Caki2 (cell line): Measurements from ENCODE around the gene ECSIT. TPM values are rescaled to one million over a fixed set of nuclear protein-coding genes. Genes with fewer than 3 reads are reported as not detected.

ENCODE experiments used
- DNase-seq: peaks from one replicate; pipeline ENCODE4 v3.0.0-alpha.2; 2015; ENCODE audit warnings: low read depth
- in situ Hi-C: cut with HindIII; loops from 2 replicates; pipeline ENCODE4 v1.10.0; 2016; ENCODE audit warnings: low sequenced_read_pairs, low pct_unique_long_range_greater_than_20kb, mixed read lengths
- total RNA-seq: library from RNA; depleted of rRNA; stranded (reverse); fragments of >200 nt; shearing (Covaris generic); gene quantifications from 2 replicates; pipeline ENCODE4 v1.2.3, GENCODE V29; 2014; ENCODE audit warnings: low replicate concordance

ECSIT gene
- total RNA-seq, 1 experiment from 2014 or later: 106 TPM

DNA sequence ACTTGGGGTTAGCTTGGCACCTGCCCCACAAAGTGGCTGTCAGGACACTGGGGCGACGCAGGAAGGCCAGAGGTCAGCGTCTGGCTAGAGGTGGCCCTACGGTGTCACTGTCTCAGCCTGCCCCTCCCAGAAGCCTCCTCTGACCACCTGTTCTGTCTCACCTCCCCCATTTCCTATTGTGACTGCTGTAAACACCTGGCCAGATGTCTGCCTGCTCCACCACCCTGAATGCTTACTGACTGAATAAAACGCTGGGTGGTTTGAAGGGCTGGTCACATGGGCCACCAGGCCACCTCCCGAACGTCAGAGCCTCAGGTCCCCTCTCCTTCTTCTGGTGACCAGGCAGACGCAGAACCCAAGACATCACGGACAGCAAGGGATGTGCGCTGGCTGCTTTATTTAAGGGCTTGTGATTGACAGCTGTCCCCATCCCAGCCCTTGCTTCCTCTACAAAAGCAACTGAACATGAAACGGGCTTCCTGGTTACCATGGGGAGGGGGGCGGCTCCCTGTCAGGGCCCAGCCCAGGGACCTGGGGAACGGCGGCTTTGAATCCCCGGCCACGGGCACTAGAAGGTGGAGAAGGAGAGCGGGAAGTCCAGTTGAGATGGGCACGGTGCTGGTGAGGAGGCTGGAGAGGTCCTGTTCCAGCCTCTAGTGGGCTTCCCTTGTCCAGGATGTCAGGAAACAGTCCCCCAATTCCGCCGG lies 23.9 kb upstream of the ECSIT start:
- no peak for DNase-seq
- in situ Hi-C loops: no loop called here

- DNase-seq: no peak
- in situ Hi-C loops: no loop called here
Observed at GRCh38 chr19:11551603-11552235, 22.8 kb upstream of the ECSIT start.

DNA sequence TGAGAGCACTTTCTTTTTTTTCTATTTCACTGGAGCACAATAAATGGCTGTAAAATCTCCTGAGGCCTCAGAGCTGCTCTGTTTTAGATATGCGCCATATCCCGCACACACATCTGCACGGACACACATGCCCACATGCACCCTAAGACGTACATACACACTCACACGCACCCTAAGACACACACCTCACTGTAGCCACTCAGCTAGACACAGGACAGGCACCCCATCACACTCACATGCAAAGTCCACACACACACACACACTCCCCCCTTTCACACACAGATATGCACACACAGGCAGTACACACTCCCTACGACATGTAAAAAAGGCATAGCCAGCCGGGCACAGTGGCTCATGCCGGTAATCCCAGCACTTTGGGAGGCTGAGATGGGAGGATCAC lies 21.3 kb upstream of the ECSIT start:
- DNase-seq: no peak
- in situ Hi-C loops: no loop called here

GRCh38 chr19:11549386-11549953 lies 20.5 kb upstream of the ECSIT start:
- DNase-seq: no peak
- in situ Hi-C loops: no loop called here

DNA sequence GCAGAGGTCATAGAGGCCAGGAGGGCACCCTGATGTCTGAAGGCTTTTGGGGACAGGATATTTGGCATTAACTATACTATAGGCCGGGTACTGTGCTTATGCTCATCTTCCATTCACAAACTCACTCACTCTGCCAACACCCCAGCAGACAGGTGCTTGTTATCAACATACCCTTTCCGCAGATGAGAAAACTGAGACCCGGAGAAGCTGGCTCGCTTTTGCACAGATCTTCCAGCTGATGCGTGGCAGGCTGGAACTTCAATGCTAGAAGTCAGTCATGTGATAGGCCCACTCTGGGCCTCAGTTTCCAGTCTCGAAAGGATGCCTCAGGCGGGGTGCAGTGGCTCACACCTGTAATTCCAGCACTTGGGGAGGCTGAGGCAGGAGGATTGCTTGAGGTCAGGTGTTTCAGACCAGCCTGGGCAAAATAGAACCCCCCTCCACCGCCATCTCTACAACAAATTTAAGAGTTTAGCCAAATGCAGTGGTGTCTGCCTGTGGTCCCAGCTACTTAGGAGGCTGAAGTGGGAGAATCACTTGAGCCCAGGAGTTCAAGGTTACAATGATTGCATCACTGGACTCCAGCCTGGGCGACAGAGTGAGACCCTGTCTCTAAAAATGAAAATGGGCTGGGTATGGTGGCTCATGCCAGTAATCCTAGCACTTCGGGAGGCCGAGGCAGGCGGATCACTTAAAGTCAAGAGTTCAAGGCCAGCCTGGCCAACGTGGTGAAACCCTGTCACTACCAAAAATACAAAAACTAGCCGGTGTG lies 19.2 kb upstream of the ECSIT start:
- in situ Hi-C loops: no loop called here
- no peak for DNase-seq

- in situ Hi-C loops: no loop called here
- DNase-seq: no peak
Observed at GRCh38 chr19:11541238-11541637, 12.3 kb upstream of the ECSIT start.

- no peak for DNase-seq
- in situ Hi-C loops: no loop called here
Observed at GRCh38 chr19:11540645-11541044, 11.7 kb upstream of the ECSIT start.

GRCh38 chr19:11539495-11540365 lies 10.8 kb upstream of the ECSIT start:
- in situ Hi-C loops: no loop called here
- DNase-seq: no peak

DNA sequence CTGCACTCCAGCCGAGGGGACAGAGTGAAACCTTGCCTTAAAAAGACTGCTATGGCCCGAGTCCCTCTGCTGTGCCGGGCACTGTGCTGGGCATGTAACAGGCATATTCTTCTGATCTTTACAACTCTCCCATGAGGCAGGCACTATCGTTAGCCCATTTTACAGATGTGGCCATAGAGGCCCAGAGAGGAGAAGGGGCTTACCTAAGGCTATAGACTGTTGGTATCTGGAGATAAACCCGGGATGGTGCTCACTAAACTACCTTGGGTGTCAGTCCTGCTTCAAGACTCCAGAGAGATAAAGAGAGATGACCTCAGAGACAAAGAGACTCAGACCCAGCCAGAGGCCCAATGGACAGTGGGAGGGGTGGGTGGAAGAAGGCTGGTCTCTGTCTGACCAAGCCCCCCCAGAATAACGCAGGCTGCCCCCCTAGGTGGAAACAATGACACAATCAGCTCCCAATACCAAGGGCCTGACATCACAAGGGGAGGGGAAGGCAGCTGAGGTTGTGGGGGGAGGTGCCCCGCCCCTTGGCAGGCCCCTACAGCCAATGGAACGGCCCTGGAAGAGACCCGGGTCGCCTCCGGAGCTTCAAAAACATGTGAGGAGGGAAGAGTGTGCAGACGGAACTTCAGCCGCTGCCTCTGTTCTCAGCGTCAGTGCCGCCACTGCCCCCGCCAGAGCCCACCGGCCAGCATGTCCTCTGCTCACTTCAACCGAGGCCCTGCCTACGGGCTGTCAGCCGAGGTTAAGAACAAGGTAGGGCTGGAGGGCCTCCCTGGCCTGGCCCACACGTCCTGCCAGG lies 9.5 kb upstream of the ECSIT start, which contains the start of gene CNN1:
TSS of gene CNN1 (plus strand) at position 620 of the 805 bp plus-strand sequence. CDS start at position 697, 77 bp downstream.
- no peak for DNase-seq
- in situ Hi-C loops: no loop called here

GRCh38 chr19:11535792-11536595 lies 7.1 kb upstream of the ECSIT start:
- in situ Hi-C loops: no loop called here
- peak; percentile 94 for DNase-seq

DNA sequence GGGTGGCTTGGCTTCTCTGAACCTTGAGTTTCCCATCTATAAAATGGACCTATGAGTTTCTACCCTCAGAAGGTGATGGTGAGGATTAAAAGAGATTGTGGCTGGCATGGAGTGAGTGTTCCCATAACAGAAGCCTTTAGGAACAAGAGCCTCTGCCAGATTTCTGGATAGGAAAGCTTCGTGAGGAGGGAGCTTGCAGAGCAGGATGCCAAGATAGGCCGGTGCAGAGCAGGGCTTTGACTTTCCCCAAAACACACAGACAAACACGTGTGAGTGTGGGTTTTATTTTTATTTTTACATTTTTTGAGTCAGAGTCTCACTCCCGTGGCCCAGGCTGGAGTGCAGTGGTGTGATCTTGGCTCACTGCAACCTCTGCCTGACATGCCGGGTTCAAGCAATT lies 6.0 kb upstream of the ECSIT start:
- DNase-seq: no peak
- in situ Hi-C loops: no loop called here

GRCh38 chr19:11534538-11534937 lies 5.6 kb upstream of the ECSIT start:
- in situ Hi-C loops: no loop called here
- no peak for DNase-seq

- peak; percentile 95 for DNase-seq
- in situ Hi-C loops: no loop called here
Observed at GRCh38 chr19:11530432-11530831, 1.5 kb upstream of the ECSIT start.

DNA sequence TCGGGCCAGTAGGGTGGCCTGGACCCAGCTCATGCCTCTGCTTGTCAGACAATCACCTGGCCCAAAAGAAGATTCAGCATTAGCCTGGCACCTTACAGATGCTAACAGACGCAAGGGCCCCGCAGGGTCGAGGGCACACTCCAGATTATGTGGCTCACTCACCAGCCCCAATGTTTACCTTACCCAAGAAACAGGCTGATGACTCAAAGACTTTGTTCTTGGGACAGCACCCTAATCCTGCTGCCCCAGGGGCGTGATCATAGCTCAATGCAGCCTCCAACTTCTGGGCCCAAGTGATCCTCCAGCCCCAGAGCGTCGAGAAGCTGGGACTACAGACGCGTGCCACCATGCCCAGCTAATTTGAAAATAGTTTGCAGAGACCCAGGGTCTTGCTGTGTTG lies 9.8 kb downstream of the ECSIT start:
- DNase-seq: no peak
- in situ Hi-C loops: no loop called here

DNA sequence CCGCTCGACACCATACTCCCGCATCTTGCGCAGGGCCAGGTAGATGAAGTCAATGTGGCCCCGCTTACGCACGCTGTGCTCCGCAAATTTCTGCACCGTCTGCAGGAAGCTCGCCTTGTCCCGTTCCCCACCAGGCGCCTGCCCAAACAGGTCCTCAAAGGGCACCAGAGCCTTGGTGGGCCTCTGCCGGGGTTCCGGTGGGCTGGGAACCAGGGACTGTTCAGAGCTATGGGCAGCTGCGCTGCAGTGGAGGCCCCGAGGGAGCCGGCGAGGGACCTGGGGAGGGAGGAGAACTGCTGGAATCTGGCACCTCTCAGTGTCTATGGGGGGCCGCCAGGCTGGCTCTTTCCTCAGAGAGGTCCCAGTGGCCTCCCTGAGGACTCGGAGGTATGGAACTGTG lies 15.0 kb downstream of the ECSIT start:
- no peak for DNase-seq
- in situ Hi-C loops: no loop called here

- no peak for DNase-seq
- in situ Hi-C loops: no loop called here
Observed at GRCh38 chr19:11510444-11510843, 18.5 kb downstream of the ECSIT start.
